Activated T-cell treated with anti-CD3 and anti-CD28 coated beads, Interleukin-2, amount 50 U/mL, for 72 hours (primary cell): ENCODE measurements around the gene EPHA1. TPM values are rescaled to one million over a fixed set of nuclear protein-coding genes. Genes with fewer than 3 reads are reported as not detected.

ENCODE experiments used
- ATAC-seq, 2 donors: fragments of 150-1000 bp; cut with Tn5 transposase; replicated peaks in 1 of 2; 2 replicates each; pipeline ENCODE4 v1.10.0; 2021; ENCODE audit warnings: moderate library complexity in 2 of 2, mild to moderate bottlenecking in 1 of 2
- DNase-seq, 2 donors: peaks; one replicate each; pipeline ENCODE4 v3.0.0; 2021 to 2022; ENCODE audit warnings: mixed read lengths in 1 of 2
- H3K27ac Mint-ChIP-seq: one replicate; pipeline ENCODE4 v1.8.0; 2022; ENCODE audit warnings: mild to moderate bottlenecking, moderate library complexity, mixed read lengths
- H3K27me3 Mint-ChIP-seq: one replicate; pipeline ENCODE4 v1.8.0; 2022; ENCODE audit warnings: low read depth, mixed read lengths
- H3K36me3 Mint-ChIP-seq, 2 donors: one replicate each; pipeline ENCODE4 v1.8.0; 2022; ENCODE audit warnings: mixed read lengths in 2 of 2, mild to moderate bottlenecking in 1 of 2; ENCODE audit not compliant: insufficient read depth in 2 of 2
- H3K4me1 Mint-ChIP-seq: one replicate; pipeline ENCODE4 v1.8.0; 2022; ENCODE audit warnings: low read depth, mixed read lengths
- H3K4me3 Mint-ChIP-seq, 2 donors: one replicate each; pipeline ENCODE4 v1.8.0; 2022; ENCODE audit warnings: mild to moderate bottlenecking in 2 of 2, mixed read lengths in 2 of 2, moderate library complexity in 2 of 2
- H3K9me3 Mint-ChIP-seq, 2 donors: one replicate each; pipeline ENCODE4 v1.8.0; 2022; ENCODE audit warnings: mixed read lengths in 2 of 2
- total RNA-seq, 2 donors: library from RNA; stranded (reverse); gene quantifications; one replicate each; pipeline ENCODE4 v1.2.3, GENCODE V29; 2022

Gene EPHA1
- total RNA-seq = 1 to 10 TPM; 2.2 to 4.2 TPM

- Mint-ChIP-seq H3K36me3 (no peaks in the 10 kb centered on the region), H3K4me3 (peak within 1 kb of the TSS; percentile 91 to 93), H3K4me1 (peaks cover 66% of the 10 kb centered on the region), H3K27ac (peak within 1 kb of the TSS; percentile 12), H3K9me3 (no peaks in the 10 kb centered on the region), H3K27me3 (no peaks in the 10 kb centered on the region)
- DNase-seq (peak; percentile 19 to 39), ATAC-seq (peak; percentile 71)
These were observed at the start of gene EPHA1 for GRCh38 chr7:143408686-143409561. TSS of gene EPHA1 (minus strand) at chr7:143408856. CDS start at chr7:143408805, 51 bp downstream.

GRCh38 chr7:143458263-143458662 is 49.6 kb upstream of the EPHA1 start:
- H3K4me3 Mint-ChIP-seq = no peak overlapping the region
- ATAC-seq (peak in 1 of 2 donors; percentile 30), DNase-seq (no peak)
- H3K9me3 Mint-ChIP-seq = no peaks in the 10 kb centered on the region
- H3K27ac Mint-ChIP-seq = no peak overlapping the region
- H3K27me3 Mint-ChIP-seq = no peaks in the 10 kb centered on the region
- peaks cover 6% of the 10 kb centered on the region for H3K4me1 Mint-ChIP-seq
- H3K36me3 Mint-ChIP-seq = peaks cover 0 to 2% of the 10 kb centered on the region in 2 donors

- Mint-ChIP-seq H3K27ac (no peak overlapping the region), H3K4me1 (peaks cover 6% of the 10 kb centered on the region), H3K4me3 (no peak overlapping the region), H3K27me3 (no peaks in the 10 kb centered on the region), H3K36me3 (peaks cover 0 to 2% of the 10 kb centered on the region in 2 donors), H3K9me3 (no peaks in the 10 kb centered on the region)
- ATAC-seq (no peak), DNase-seq (no peak)
These were observed 48.5 kb upstream of the EPHA1 start for GRCh38 chr7:143456992-143457793.

GRCh38 chr7:143455942-143456341 is 47.3 kb upstream of the EPHA1 start:
- Mint-ChIP-seq H3K4me1 (peaks cover 5% of the 10 kb centered on the region), H3K27ac (no peak overlapping the region), H3K36me3 (no peaks in the 10 kb centered on the region), H3K9me3 (no peaks in the 10 kb centered on the region), H3K27me3 (no peaks in the 10 kb centered on the region), H3K4me3 (no peak overlapping the region)
- ATAC-seq (peak in 1 of 2 donors; percentile 67), DNase-seq (no peak)

- Mint-ChIP-seq H3K27me3 (no peaks in the 10 kb centered on the region), H3K4me3 (peak overlapping the region in 1 of 2 donors; percentile 25), H3K36me3 (no peaks in the 10 kb centered on the region), H3K27ac (no peak overlapping the region), H3K4me1 (peaks cover under 1% of the 10 kb centered on the region), H3K9me3 (no peaks in the 10 kb centered on the region)
- ATAC-seq (peak in 1 of 2 donors; percentile 79), DNase-seq (no peak)
These were observed 46.8 kb upstream of the EPHA1 start for GRCh38 chr7:143455491-143455890.

- DNase-seq (no peak), ATAC-seq (no peak)
- Mint-ChIP-seq H3K9me3 (no peaks in the 10 kb centered on the region), H3K4me1 (no peaks in the 10 kb centered on the region), H3K27ac (no peak overlapping the region), H3K36me3 (no peaks in the 10 kb centered on the region), H3K4me3 (no peak overlapping the region), H3K27me3 (no peaks in the 10 kb centered on the region)
These were observed 45.5 kb upstream of the EPHA1 start for GRCh38 chr7:143454091-143454680.

GRCh38 chr7:143452495-143452894 is 43.8 kb upstream of the EPHA1 start:
- Mint-ChIP-seq H3K9me3 (no peaks in the 10 kb centered on the region), H3K36me3 (no peaks in the 10 kb centered on the region), H3K4me1 (no peaks in the 10 kb centered on the region), H3K4me3 (no peak overlapping the region), H3K27me3 (no peaks in the 10 kb centered on the region), H3K27ac (no peak overlapping the region)
- ATAC-seq = no peak
- DNase-seq = no peak

- Mint-ChIP-seq H3K4me3 (no peak overlapping the region), H3K27ac (no peak overlapping the region), H3K4me1 (no peaks in the 10 kb centered on the region), H3K36me3 (no peaks in the 10 kb centered on the region), H3K9me3 (no peaks in the 10 kb centered on the region), H3K27me3 (no peaks in the 10 kb centered on the region)
- no peak for DNase-seq
- no peak for ATAC-seq
These were observed 43.1 kb upstream of the EPHA1 start for GRCh38 chr7:143451746-143452145.

- Mint-ChIP-seq H3K36me3 (no peaks in the 10 kb centered on the region), H3K27me3 (no peaks in the 10 kb centered on the region), H3K4me1 (no peaks in the 10 kb centered on the region), H3K27ac (no peak overlapping the region), H3K4me3 (no peak overlapping the region), H3K9me3 (no peaks in the 10 kb centered on the region)
- ATAC-seq (no peak), DNase-seq (no peak)
These were observed 42.5 kb upstream of the EPHA1 start for GRCh38 chr7:143451122-143451521.

GRCh38 chr7:143449793-143450192 is 41.1 kb upstream of the EPHA1 start:
- no peaks in the 10 kb centered on the region for H3K27me3 Mint-ChIP-seq
- no peaks in the 10 kb centered on the region for H3K4me1 Mint-ChIP-seq
- H3K9me3 Mint-ChIP-seq = no peaks in the 10 kb centered on the region
- no peak overlapping the region for H3K4me3 Mint-ChIP-seq
- no peaks in the 10 kb centered on the region for H3K36me3 Mint-ChIP-seq
- DNase-seq (no peak), ATAC-seq (no peak)
- H3K27ac Mint-ChIP-seq = no peak overlapping the region

- Mint-ChIP-seq H3K9me3 (no peaks in the 10 kb centered on the region), H3K4me3 (no peak overlapping the region), H3K36me3 (no peaks in the 10 kb centered on the region), H3K27ac (no peak overlapping the region), H3K27me3 (no peaks in the 10 kb centered on the region), H3K4me1 (no peaks in the 10 kb centered on the region)
- no peak for DNase-seq
- no peak for ATAC-seq
These were observed 39.8 kb upstream of the EPHA1 start for GRCh38 chr7:143448429-143448828.

GRCh38 chr7:143447466-143447865 is 38.8 kb upstream of the EPHA1 start:
- Mint-ChIP-seq H3K36me3 (no peaks in the 10 kb centered on the region), H3K27me3 (no peaks in the 10 kb centered on the region), H3K27ac (no peak overlapping the region), H3K9me3 (no peaks in the 10 kb centered on the region), H3K4me1 (no peaks in the 10 kb centered on the region), H3K4me3 (no peak overlapping the region)
- DNase-seq (no peak), ATAC-seq (no peak)

- DNase-seq = no peak
- H3K36me3 Mint-ChIP-seq = no peaks in the 10 kb centered on the region
- H3K27me3 Mint-ChIP-seq = no peaks in the 10 kb centered on the region
- ATAC-seq = no peak
- no peaks in the 10 kb centered on the region for H3K9me3 Mint-ChIP-seq
- H3K27ac Mint-ChIP-seq = no peak overlapping the region
- H3K4me3 Mint-ChIP-seq = no peak overlapping the region
- no peaks in the 10 kb centered on the region for H3K4me1 Mint-ChIP-seq
These were observed 36.1 kb upstream of the EPHA1 start for GRCh38 chr7:143444785-143445184.
